H1 (cell line): ENCODE data around the gene TBX3. TPM values are rescaled to one million over a fixed set of nuclear protein-coding genes. Genes with fewer than 3 reads are reported as not detected.

Experiments
- CTCF ChIA-PET: fragments of 300-600 bp; sonication (Branson Sonifier 250); formaldehyde crosslinking; loops from one replicate; lab custom pipeline; 2021; ENCODE audit not compliant: partially characterized antibody; lab: Charles Lee
- POLR2A ChIA-PET: fragments of 300-600 bp; sonication (Branson Sonifier 250); formaldehyde crosslinking; loops from one replicate; lab custom pipeline; 2021; ENCODE audit warnings: inconsistent platforms; ENCODE audit not compliant: partially characterized antibody; lab: Charles Lee
- DNase-seq, 2 experiments: peaks; one replicate each; pipeline versions ENCODE4 v3.0.0 to v3.0.0-alpha.2; 2010 to 2022; ENCODE audit warnings: low spot score in 2 of 2, low read depth in 1 of 2, mixed read lengths in 1 of 2
- FAIRE-seq: peaks from 2 replicates; lab custom pipeline; 2011; peaks lifted over from hg19 to GRCh38; lab: Jason Lieb, UNC
- H2AFZ ChIP-seq: 2 replicates; pipeline ENCODE4 v1.8.1; 2012; ENCODE audit warnings: low read length, inconsistent platforms
- H2AK5ac ChIP-seq: 2 replicates; pipeline ENCODE4 v1.6.1; 2013; ENCODE audit warnings: low read depth, low read length
- H2BK120ac ChIP-seq: replicated peaks from 2 replicates; pipeline ENCODE3; 2013; ENCODE audit warnings: low read depth, low read length, inconsistent platforms
- H2BK12ac ChIP-seq: 2 replicates; pipeline ENCODE4 v1.6.1; 2013; ENCODE audit warnings: low read depth, low read length
- H2BK15ac ChIP-seq: 2 replicates; pipeline ENCODE4 v1.6.1; 2013; ENCODE audit warnings: low read length
- H2BK20ac ChIP-seq: 2 replicates; pipeline ENCODE4 v1.6.1; 2013; ENCODE audit warnings: low read length
- H2BK5ac ChIP-seq: 2 replicates; pipeline ENCODE4 v1.6.1; 2013; ENCODE audit warnings: low read depth, low read length
- H3K14ac ChIP-seq: 2 replicates; pipeline ENCODE4 v1.6.1; 2013; ENCODE audit warnings: inconsistent platforms; ENCODE audit not compliant: insufficient read length
- H3K18ac ChIP-seq: 2 replicates; pipeline ENCODE4 v1.6.1; 2013; ENCODE audit warnings: low read length; ENCODE audit errors: extremely low read depth
- H3K23ac ChIP-seq: 2 replicates; pipeline ENCODE4 v1.6.1; 2013; ENCODE audit warnings: inconsistent platforms; ENCODE audit not compliant: insufficient read length
- H3K23me2 ChIP-seq: 2 replicates; pipeline ENCODE4 v1.6.1; 2013; ENCODE audit warnings: low read depth, low read length
- H3K27ac ChIP-seq: 2 replicates; pipeline ENCODE4 v1.6.1; 2011; ENCODE audit warnings: low read depth, low read length, inconsistent platforms
- H3K27me3 ChIP-seq, 4 experiments: replicated peaks in 1 of 4; 1 replicate in 1 of 4; 2 replicates in 3 of 4; pipeline versions ENCODE4 v1.6.1 to v1.8.1; 2011 to 2013; ENCODE audit warnings: low read length in 3 of 4, mild to moderate bottlenecking in 3 of 4, inconsistent platforms in 2 of 4, mixed read lengths in 2 of 4, moderate library complexity in 1 of 4; ENCODE audit not compliant: control insufficient read depth in 3 of 4, insufficient read depth in 3 of 4; ENCODE audit errors: extremely low read depth in 1 of 4
- H3K36me3 ChIP-seq, 4 experiments: 2 replicates each; pipeline versions ENCODE4 v1.6.1 to v1.8.1; 2011 to 2013; ENCODE audit warnings: mild to moderate bottlenecking in 4 of 4, low read length in 3 of 4, moderate library complexity in 2 of 4, control low read depth in 1 of 4, inconsistent platforms in 1 of 4; ENCODE audit not compliant: insufficient read depth in 4 of 4, control insufficient read depth in 2 of 4
- H3K4ac ChIP-seq: replicated peaks from 2 replicates; pipeline ENCODE3; 2013; ENCODE audit warnings: low read length, low read depth, mixed read lengths, inconsistent platforms; ENCODE audit not compliant: insufficient read length
- H3K4me1 ChIP-seq, 4 experiments: replicated peaks in 1 of 4; 1 replicate in 1 of 4; 2 replicates in 3 of 4; pipeline versions ENCODE4 v1.6.1 to v1.8.1; 2011 to 2013; ENCODE audit warnings: low read length in 3 of 4, inconsistent platforms in 2 of 4, mixed read lengths in 1 of 4; ENCODE audit not compliant: insufficient read depth in 4 of 4, control insufficient read depth in 3 of 4
- H3K4me2 ChIP-seq, 2 experiments: 2 replicates each; pipeline versions ENCODE4 v1.6.1 to v1.8.1; 2011 to 2013; ENCODE audit warnings: low read depth in 2 of 2, low read length in 2 of 2, control low read depth in 1 of 2, inconsistent platforms in 1 of 2, mild to moderate bottlenecking in 1 of 2; ENCODE audit not compliant: insufficient read depth in 1 of 2
- H3K4me3 ChIP-seq, 4 experiments: fragments of 200-600, 300-600 bp in 1 of 4; sonication (generic), shearing (Covaris generic), sonication (Bioruptor Twin) in 1 of 4; 2 replicates each; pipeline versions ENCODE4 v1.5.1 to v1.8.1; 2011 to 2016; ENCODE audit warnings: low read length in 4 of 4, low read depth in 3 of 4, control low read depth in 2 of 4, inconsistent platforms in 2 of 4, mild to moderate bottlenecking in 2 of 4, mixed read lengths in 1 of 4, moderate library complexity in 1 of 4; ENCODE audit not compliant: insufficient read depth in 2 of 4; ENCODE audit errors: extremely low read depth in 1 of 4
- H3K56ac ChIP-seq: replicated peaks from 2 replicates; pipeline ENCODE3; 2013; ENCODE audit warnings: low read depth, mild to moderate bottlenecking, mixed read lengths, low read length, inconsistent platforms; ENCODE audit not compliant: insufficient read length
- H3K79me1 ChIP-seq: 2 replicates; pipeline ENCODE4 v1.6.1; 2013; ENCODE audit warnings: low read depth, low read length, control low read depth
- H3K79me2 ChIP-seq, 2 experiments: 2 replicates each; pipeline versions ENCODE4 v1.6.1 to v1.8.1; 2012 to 2013; ENCODE audit warnings: low read length in 2 of 2, mild to moderate bottlenecking in 2 of 2, inconsistent platforms in 1 of 2; ENCODE audit not compliant: insufficient read depth in 2 of 2, control insufficient read depth in 1 of 2
- H3K9ac ChIP-seq, 4 experiments: replicated peaks in 1 of 4; 1 replicate in 1 of 4; 2 replicates in 3 of 4; pipeline versions ENCODE4 v1.6.1 to v1.8.1; 2011 to 2013; ENCODE audit warnings: low read depth in 3 of 4, low read length in 3 of 4, control low read depth in 2 of 4, mild to moderate bottlenecking in 2 of 4, moderate library complexity in 2 of 4, inconsistent platforms in 1 of 4; ENCODE audit errors: extremely low read depth in 1 of 4
- H3K9me3 ChIP-seq, 2 experiments: 2 replicates each; pipeline versions ENCODE4 v1.6.1 to v1.8.1; 2012 to 2013; ENCODE audit warnings: mild to moderate bottlenecking in 2 of 2, moderate library complexity in 2 of 2, control low read depth in 1 of 2, inconsistent platforms in 1 of 2, low read depth in 1 of 2, low read length in 1 of 2, mixed read lengths in 1 of 2; ENCODE audit not compliant: insufficient read depth in 2 of 2
- H4K20me1 ChIP-seq, 2 experiments: replicated peaks in 1 of 2; 2 replicates each; pipeline versions ENCODE3 to v1.8.1; 2011 to 2013; ENCODE audit warnings: inconsistent platforms in 2 of 2, low read length in 2 of 2, mild to moderate bottlenecking in 1 of 2; ENCODE audit not compliant: insufficient read depth in 2 of 2, control insufficient read depth in 1 of 2
- H4K5ac ChIP-seq: 2 replicates; pipeline ENCODE4 v1.6.1; 2013; ENCODE audit warnings: low read length, low read depth, mixed read lengths, inconsistent platforms; ENCODE audit not compliant: insufficient read length
- H4K8ac ChIP-seq: 2 replicates; pipeline ENCODE4 v1.8.0; 2013; ENCODE audit warnings: mild to moderate bottlenecking, moderate library complexity, low read length, inconsistent platforms; ENCODE audit not compliant: insufficient read depth; ENCODE audit errors: extremely low read depth
- H4K91ac ChIP-seq: replicated peaks from 2 replicates; pipeline ENCODE3; 2013; ENCODE audit warnings: low read length, mixed read lengths, inconsistent platforms; ENCODE audit not compliant: insufficient read length
- CHD1 ChIP-seq: IDR thresholded peaks from 2 replicates; pipeline ENCODE4 v1.6.1; 2012; ENCODE audit warnings: low read depth, low read length, improper control_type of control experiment
- EGR1 ChIP-seq: IDR thresholded peaks from 2 replicates; pipeline ENCODE4 v1.6.1; 2011; ENCODE audit warnings: low read depth, low read length, borderline replicate concordance
- JUND ChIP-seq: IDR thresholded peaks from 2 replicates; pipeline ENCODE4 v1.6.1; 2011; ENCODE audit warnings: mild to moderate bottlenecking, improper control_type of control experiment, low read length
- NANOG ChIP-seq: IDR thresholded peaks from 2 replicates; pipeline ENCODE4 v1.6.1; 2011; ENCODE audit warnings: low read length, low read depth, mild to moderate bottlenecking, inconsistent platforms; ENCODE audit not compliant: insufficient read depth, poor library complexity, severe bottlenecking
- POLR2AphosphoS5 ChIP-seq: IDR thresholded peaks from 2 replicates; pipeline ENCODE4 v1.6.1; 2011; ENCODE audit warnings: low read depth, low read length
- RAD21 ChIP-seq, 2 experiments: IDR thresholded peaks in 1 of 2; conservative IDR thresholded peaks in 1 of 2; 2 replicates each; pipeline ENCODE4 v1.6.1; 2011; ENCODE audit warnings: low read depth in 2 of 2, low read length in 2 of 2, improper control_type of control experiment in 1 of 2, inconsistent platforms in 1 of 2, mild to moderate bottlenecking in 1 of 2, moderate library complexity in 1 of 2
- SP1 ChIP-seq: IDR thresholded peaks from 2 replicates; pipeline ENCODE4 v1.6.1; 2011; ENCODE audit warnings: low read depth, low read length
- ZNF274 ChIP-seq: IDR thresholded peaks from 2 replicates; pipeline ENCODE4 v1.7.0; 2012; ENCODE audit warnings: low read length, borderline replicate concordance; ENCODE audit errors: extremely low read depth
- WGBS, 2 experiments: shearing (Covaris generic) in 1 of 2; methylation state at CpG; one replicate each; pipeline versions ENCODE4 v1.1.6 to v1.1.7; 2013 to 2015; ENCODE audit warnings: low lambda C conversion rate in 2 of 2, mixed read lengths in 2 of 2, inconsistent platforms in 1 of 2, low coverage in 1 of 2, missing lambda C conversion rate in 1 of 2; ENCODE audit not compliant: insufficient replicate concordance in 2 of 2, insufficient coverage in 1 of 2, insufficient read length in 1 of 2; ENCODE audit errors: extremely low coverage in 1 of 2, missing lambda C conversion rate in 1 of 2; 5-methylcytosine and 5-hydroxymethylcytosine counted together
- polyA plus RNA-seq, 7 experiments: library from polyadenylated mRNA; depleted of rRNA in 3 of 7; stranded (reverse) in 5 of 7; unstranded in 2 of 7; fragments of >200 nt in 5 of 7; fragments of 200-250 nt in 2 of 7; gene quantifications; 1 replicate in 5 of 7; 2 replicates in 1 of 7; 4 replicates in 1 of 7; pipeline versions ENCODE4 v1.2.1 to v1.2.3, GENCODE V29; 2011 to 2013; ENCODE audit warnings: missing spikeins in 2 of 7, mixed read lengths in 2 of 7
- total RNA-seq: library from RNA; stranded (reverse); fragmentation: NEBNext Ultra II Directional; extraction: Animal tissue kit (Norgen Biotek cat#: 25700); gene quantifications from 2 replicates; pipeline ENCODE4 v1.2.1, GENCODE V29; 2021
- TF ChIP-seq, protein P1 (sequence below), 3 experiments: IDR thresholded peaks; 1 replicate in 2 of 3; 2 replicates in 1 of 3; pipeline versions ENCODE4 v1.5.1 to v1.6.1; 2011; ENCODE audit warnings: low read length in 3 of 3, mild to moderate bottlenecking in 3 of 3, inconsistent platforms in 2 of 3, low read depth in 1 of 3, moderate library complexity in 1 of 3; ENCODE audit not compliant: insufficient read depth in 1 of 3; ENCODE audit errors: control extremely low read depth in 1 of 3

Gene TBX3
- total and polyA plus RNA-seq, 2 of the 8 experiments (the other 6 are each of a cell fraction or from before 2014, with no cell fraction given), result 0.09 to 1.0 TPM

DNA sequence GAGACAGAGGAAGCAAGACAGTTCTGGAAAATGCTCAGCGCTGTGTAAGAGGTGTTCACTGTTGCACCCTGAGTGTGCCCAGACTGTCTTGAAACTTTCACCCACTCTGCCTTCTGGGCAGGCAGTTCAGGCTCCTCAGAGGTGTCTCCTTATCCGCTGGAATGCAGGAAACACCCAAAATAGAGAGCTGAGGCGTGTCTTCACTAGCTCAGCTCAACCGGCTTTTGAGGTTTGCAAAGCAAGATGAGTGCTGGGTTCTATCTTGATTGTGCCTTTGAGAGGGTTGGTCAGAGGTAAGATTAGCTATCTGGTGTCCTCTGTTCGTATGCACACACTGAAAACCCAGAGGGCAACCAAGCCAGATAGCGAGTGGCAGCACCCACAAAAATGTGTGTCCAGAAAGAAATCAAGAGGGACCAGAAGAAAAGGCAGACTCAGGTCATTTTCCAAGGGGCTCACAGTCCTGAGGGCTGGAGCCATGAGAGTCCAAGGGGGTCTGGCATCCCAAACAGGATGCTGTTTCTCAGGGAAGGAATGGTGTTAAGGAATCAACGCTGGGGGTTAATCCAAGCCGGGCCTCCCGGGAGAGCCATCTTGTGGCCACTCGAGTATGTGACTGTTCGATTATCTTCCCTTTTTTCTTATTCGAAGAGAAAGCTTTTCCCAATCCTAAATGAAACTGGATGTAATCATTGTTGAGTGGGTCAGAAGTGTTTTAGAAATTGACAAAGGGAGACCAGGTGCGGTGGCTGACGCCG is 47.1 kb downstream of the TBX3 start:
- 0 out of 2 replicates have a peak overlapping the region, but pooled peaks have one; percentile 75 for H2BK5ac ChIP-seq
- no peak overlapping the region for H3K23ac ChIP-seq
- H2BK12ac ChIP-seq, result peak overlapping the region; percentile 81
- no peak overlapping the region for H4K5ac ChIP-seq
- no peaks in the 10 kb centered on the region for H3K79me2 ChIP-seq
- H3K36me3 ChIP-seq, result no peaks in the 10 kb centered on the region
- H2BK120ac ChIP-seq, result peak overlapping the region; percentile 18
- no peak overlapping the region for H2AK5ac ChIP-seq
- WGBS, 2 experiments, result 86% methylated on average over 15 of the region's 15 CpGs; no CpG with 5 or more reads in 1 of the 2 experiments
- DNase-seq (no peak), FAIRE-seq (peak; percentile 19)
- H3K27me3 ChIP-seq, result peaks cover 0 to 3% (median under 1%) of the 10 kb centered on the region in 4 experiments; a peak in 2 of 7 replicates
- H3K23me2 ChIP-seq, result no peaks in the 10 kb centered on the region; the same call in 1 of the 2 replicates
- POLR2A ChIA-PET, result interaction anchor here (0.6 kb wide), 1 partner anchor 587 kb away, joined by 3 read pairs; no protein-coding TSS in a partner anchor
- H2AFZ ChIP-seq, result peak overlapping the region; percentile 36; the same call in 1 of the 2 replicates
- no peak overlapping the region for H3K9ac ChIP-seq
- no peaks in the 10 kb centered on the region for H3K79me1 ChIP-seq
- no peak overlapping the region for H4K8ac ChIP-seq
- H4K20me1 ChIP-seq, result no peaks in the 10 kb centered on the region
- no peak overlapping the region for H3K27ac ChIP-seq
- no peak overlapping the region for H3K4me2 ChIP-seq
- CTCF ChIA-PET, result interaction anchor here (0.6 to 4.4 kb wide), 18 partner anchors 8 to 656 kb away, joined by 3 to 53 read pairs (median 3); no protein-coding TSS in a partner anchor
- H2BK15ac ChIP-seq, result peak overlapping the region; percentile 89; the same call in 1 of the 2 replicates
- no peak overlapping the region for H3K14ac ChIP-seq
- H3K56ac ChIP-seq, result no peak overlapping the region
- H3K4me3 ChIP-seq, result no peak overlapping the region
- H4K91ac ChIP-seq, result no peak overlapping the region
- H3K9me3 ChIP-seq, result no peaks in the 10 kb centered on the region
- H3K4me1 ChIP-seq, result peaks cover 2 to 16% (median 6%) of the 10 kb centered on the region in 4 experiments; a peak in 5 of 7 replicates
- H3K18ac ChIP-seq, result peak overlapping the region; percentile 83
- no peak overlapping the region for H3K4ac ChIP-seq
- peak overlapping the region; percentile 95 for H2BK20ac ChIP-seq
- TF ChIP-seq NANOG (no peak), ZNF274 (no peak), SP1 (no peak), POLR2AphosphoS5 (no peak), RAD21 (IDR thresholded peaks at IDR 0.05 in 1 of 2, conservative IDR thresholded peaks at IDR 0.05 in 1 of 2; ENCODE audit: low read depth in 2 of 2, low read length in 2 of 2) (peak; percentile 28 to 44; a peak in 3 of 4 replicates), JUND (no peak), EGR1 (no peak), CHD1 (no peak)
- TF ChIP-seq, protein P1, sequence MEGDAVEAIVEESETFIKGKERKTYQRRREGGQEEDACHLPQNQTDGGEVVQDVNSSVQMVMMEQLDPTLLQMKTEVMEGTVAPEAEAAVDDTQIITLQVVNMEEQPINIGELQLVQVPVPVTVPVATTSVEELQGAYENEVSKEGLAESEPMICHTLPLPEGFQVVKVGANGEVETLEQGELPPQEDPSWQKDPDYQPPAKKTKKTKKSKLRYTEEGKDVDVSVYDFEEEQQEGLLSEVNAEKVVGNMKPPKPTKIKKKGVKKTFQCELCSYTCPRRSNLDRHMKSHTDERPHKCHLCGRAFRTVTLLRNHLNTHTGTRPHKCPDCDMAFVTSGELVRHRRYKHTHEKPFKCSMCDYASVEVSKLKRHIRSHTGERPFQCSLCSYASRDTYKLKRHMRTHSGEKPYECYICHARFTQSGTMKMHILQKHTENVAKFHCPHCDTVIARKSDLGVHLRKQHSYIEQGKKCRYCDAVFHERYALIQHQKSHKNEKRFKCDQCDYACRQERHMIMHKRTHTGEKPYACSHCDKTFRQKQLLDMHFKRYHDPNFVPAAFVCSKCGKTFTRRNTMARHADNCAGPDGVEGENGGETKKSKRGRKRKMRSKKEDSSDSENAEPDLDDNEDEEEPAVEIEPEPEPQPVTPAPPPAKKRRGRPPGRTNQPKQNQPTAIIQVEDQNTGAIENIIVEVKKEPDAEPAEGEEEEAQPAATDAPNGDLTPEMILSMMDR (IDR thresholded peaks at IDR 0.05; ENCODE audit: control extremely low read depth in 1 of 3, insufficient read depth in 1 of 3, low read depth in 1 of 3, low read length in 3 of 3), result peak; percentile 29 to 47 (median 36); a peak in 3 of 4 replicates
